ENCODE data around the gene IRF2BPL.

Gene IRF2BPL

GRCh38 chr14:76986231-76986565 is 42.3 kb downstream of the IRF2BPL start:
- TF ChIP-seq POLR2A (IDR thresholded peaks at IDR 0.05; ENCODE audit: low read depth, low read length), result no peak
- FAIRE-seq (no peak), DNase-seq (ENCODE audit: insufficient read length, low spot score) (no peak)

- peak; percentile 50 for DNase-seq (ENCODE audit: insufficient read length, low spot score)
- peak; percentile 64 for FAIRE-seq
- TF ChIP-seq POLR2A (IDR thresholded peaks at IDR 0.05; ENCODE audit: low read depth, low read length), result no peak
These were observed 42.8 kb downstream of the IRF2BPL start for GRCh38 chr14:76985540-76986230.

GRCh38 chr14:76984787-76985375 is 43.6 kb downstream of the IRF2BPL start:
- no peak for TF ChIP-seq POLR2A (IDR thresholded peaks at IDR 0.05; ENCODE audit: low read depth, low read length)
- DNase-seq (ENCODE audit: insufficient read length, low spot score) (no peak), FAIRE-seq (no peak)

GRCh38 chr14:76984297-76984696 is 44.2 kb downstream of the IRF2BPL start:
- no peak for TF ChIP-seq POLR2A (IDR thresholded peaks at IDR 0.05; ENCODE audit: low read depth, low read length)
- no peak for DNase-seq (ENCODE audit: insufficient read length, low spot score)
- FAIRE-seq, result no peak

- FAIRE-seq (no peak), DNase-seq (ENCODE audit: insufficient read length, low spot score) (no peak)
- TF ChIP-seq POLR2A (IDR thresholded peaks at IDR 0.05; ENCODE audit: low read depth, low read length), result no peak
These were observed 46.8 kb downstream of the IRF2BPL start for GRCh38 chr14:76981670-76982069.

GRCh38 chr14:76977793-76978720 is 50.5 kb downstream of the IRF2BPL start:
- FAIRE-seq, result no peak
- TF ChIP-seq POLR2A (IDR thresholded peaks at IDR 0.05; ENCODE audit: low read depth, low read length), result no peak
- DNase-seq (ENCODE audit: insufficient read length, low spot score), result no peak

- DNase-seq (ENCODE audit: insufficient read length, low spot score) (no peak), FAIRE-seq (no peak)
- no peak for TF ChIP-seq POLR2A (IDR thresholded peaks at IDR 0.05; ENCODE audit: low read depth, low read length)
These were observed 52.1 kb downstream of the IRF2BPL start for GRCh38 chr14:76976240-76977005.

- no peak for DNase-seq (ENCODE audit: insufficient read length, low spot score)
- no peak for FAIRE-seq
- no peak for TF ChIP-seq POLR2A (IDR thresholded peaks at IDR 0.05; ENCODE audit: low read depth, low read length)
These were observed 52.7 kb downstream of the IRF2BPL start for GRCh38 chr14:76975812-76976211.

- FAIRE-seq (no peak), DNase-seq (ENCODE audit: insufficient read length, low spot score) (no peak)
- no peak for TF ChIP-seq POLR2A (IDR thresholded peaks at IDR 0.05; ENCODE audit: low read depth, low read length)
These were observed 53.5 kb downstream of the IRF2BPL start for GRCh38 chr14:76975051-76975450.

Measured in H54 (cell line).